Breast epithelium (tissue), 4 donors: ENCODE results near the gene UBA7. TPM values are rescaled to one million over a fixed set of nuclear protein-coding genes. Genes with fewer than 3 reads are reported as not detected.
"Not testable (repeated sequence)": the region's sequence is repeated elsewhere in the genome, so short reads cannot be mapped to it uniquely, and the experiment has no call there.

Source experiments
- DNase-seq, 2 donors: peaks; one replicate each; pipeline ENCODE4 v3.0.0-alpha.2; 2019; ENCODE audit warnings: low spot score in 2 of 2
- H3K27ac ChIP-seq, 2 donors: fragments of 200-600 bp; sonication (generic) in 1 of 2; one replicate each; pipeline ENCODE4 v1.5.1; 2016 to 2019; ENCODE audit warnings: mild to moderate bottlenecking in 1 of 2
- H3K27me3 ChIP-seq, 2 donors: fragments of 200-600 bp; sonication (generic) in 1 of 2; one replicate each; pipeline versions ENCODE4 v1.5.1 to v1.6.0; 2017 to 2019; ENCODE audit warnings: control low read depth in 1 of 2, mild to moderate bottlenecking in 1 of 2
- H3K36me3 ChIP-seq: fragments of 200-600 bp; one replicate; pipeline ENCODE4 v1.5.1; 2019
- H3K4me1 ChIP-seq, 2 donors: fragments of 200-600 bp; sonication (generic); one replicate each; pipeline ENCODE4 v1.5.1; 2016 to 2019; ENCODE audit warnings: control low read depth in 1 of 2
- H3K4me3 ChIP-seq, 3 donors: fragments of 200-600 bp; sonication (generic); 1 replicate in 2 of 3; 2 replicates in 1 of 3; pipeline ENCODE4 v1.5.1; 2016 to 2019; ENCODE audit warnings: mild to moderate bottlenecking in 3 of 3, moderate library complexity in 2 of 3
- H3K9me3 ChIP-seq, 2 donors: fragments of 200-600 bp; sonication (generic) in 1 of 2; one replicate each; pipeline ENCODE4 v1.5.1; 2016 to 2019; ENCODE audit warnings: control low read depth in 1 of 2
- POLR2A ChIP-seq: fragments of 450-650 bp; IDR thresholded peaks from one replicate; pipeline ENCODE4 v1.6.1; 2016; ENCODE audit warnings: antibody characterized with exemption, mild to moderate bottlenecking, moderate library complexity
- POLR2AphosphoS5 ChIP-seq, 3 donors: sonication (generic); formaldehyde crosslinking; IDR thresholded peaks; one replicate each; pipeline ENCODE4 v1.6.1; 2017; ENCODE audit warnings: antibody characterized with exemption in 3 of 3
- intact Hi-C: fragments of 100-400 bp; cut with DNase I; formaldehyde crosslinking; loops from one replicate; pipeline ENCODE4 v1.15.1; 2023; ENCODE audit warnings: low total_unique reads
- total RNA-seq, 3 donors: library from RNA; depleted of rRNA; stranded (reverse); fragments of >200 nt; gene quantifications; one replicate each; pipeline ENCODE4 v1.1.0, GENCODE V29; 2016
- TF ChIP-seq, protein P1 (sequence below), 3 donors: fragments of 450-650 bp; IDR thresholded peaks; one replicate each; pipeline ENCODE4 v1.5.1; 2016 to 2017; ENCODE audit warnings: antibody characterized with exemption in 3 of 3, mild to moderate bottlenecking in 3 of 3, moderate library complexity in 3 of 3

The UBA7 gene
- total RNA-seq, 3 donors from 2014 or later: 26.4 to 77.4 (median 50.5) TPM

GRCh38 chr3:49787182-49787464 lies 26.6 kb downstream of the UBA7 start:
- intact Hi-C loops: no loop called here
- Histone ChIP-seq H3K4me3 (peak overlapping the region in 2 of 3 donors; percentile 89 to 100), H3K27me3 (no peaks in the 10 kb centered on the region), H3K4me1 (peaks cover 0 to 6% of the 10 kb centered on the region in 2 donors), H3K9me3 (no peaks in the 10 kb centered on the region), H3K27ac (peak overlapping the region; percentile 97 to 99), H3K36me3 (no peaks in the 10 kb centered on the region)
- TF ChIP-seq POLR2AphosphoS5 (IDR thresholded peaks at IDR 0.05): no peak
- TF ChIP-seq, protein P1, sequence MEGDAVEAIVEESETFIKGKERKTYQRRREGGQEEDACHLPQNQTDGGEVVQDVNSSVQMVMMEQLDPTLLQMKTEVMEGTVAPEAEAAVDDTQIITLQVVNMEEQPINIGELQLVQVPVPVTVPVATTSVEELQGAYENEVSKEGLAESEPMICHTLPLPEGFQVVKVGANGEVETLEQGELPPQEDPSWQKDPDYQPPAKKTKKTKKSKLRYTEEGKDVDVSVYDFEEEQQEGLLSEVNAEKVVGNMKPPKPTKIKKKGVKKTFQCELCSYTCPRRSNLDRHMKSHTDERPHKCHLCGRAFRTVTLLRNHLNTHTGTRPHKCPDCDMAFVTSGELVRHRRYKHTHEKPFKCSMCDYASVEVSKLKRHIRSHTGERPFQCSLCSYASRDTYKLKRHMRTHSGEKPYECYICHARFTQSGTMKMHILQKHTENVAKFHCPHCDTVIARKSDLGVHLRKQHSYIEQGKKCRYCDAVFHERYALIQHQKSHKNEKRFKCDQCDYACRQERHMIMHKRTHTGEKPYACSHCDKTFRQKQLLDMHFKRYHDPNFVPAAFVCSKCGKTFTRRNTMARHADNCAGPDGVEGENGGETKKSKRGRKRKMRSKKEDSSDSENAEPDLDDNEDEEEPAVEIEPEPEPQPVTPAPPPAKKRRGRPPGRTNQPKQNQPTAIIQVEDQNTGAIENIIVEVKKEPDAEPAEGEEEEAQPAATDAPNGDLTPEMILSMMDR (IDR thresholded peaks at IDR 0.05): no peak
- no peak for TF ChIP-seq POLR2A
- no peak for DNase-seq

GRCh38 chr3:49786357-49787181 lies 27.2 kb downstream of the UBA7 start, which contains the start of gene IP6K1:
TSS of gene IP6K1 (minus strand) at chr3:49786542. CDS start at chr3:49748040, 38,502 bp downstream.
- peak within 1 kb of the TSS; percentile 97 to 99 for H3K27ac ChIP-seq
- peak; percentile 100 for DNase-seq
- intact Hi-C loops: no loop called here
- H3K4me1 ChIP-seq: peaks cover 0 to 6% of the 10 kb centered on the region in 2 donors
- H3K27me3 ChIP-seq: no peaks in the 10 kb centered on the region
- no peaks in the 10 kb centered on the region for H3K9me3 ChIP-seq
- H3K4me3 ChIP-seq: peak within 1 kb of the TSS; percentile 89 to 100 (median 100)
- TF ChIP-seq POLR2AphosphoS5 (IDR thresholded peaks at IDR 0.05): peak; percentile 69 to 98 (median 90)
- TF ChIP-seq POLR2A: peak; percentile 89
- TF ChIP-seq, protein P1 (IDR thresholded peaks at IDR 0.05): peak in 1 of 3 donors; percentile 17
- H3K36me3 ChIP-seq: no peaks in the 10 kb centered on the region

- intact Hi-C loops: no loop called here
- Histone ChIP-seq H3K36me3 (no peaks in the 10 kb centered on the region), H3K27ac (peak overlapping the region; percentile 97 to 99), H3K9me3 (no peaks in the 10 kb centered on the region), H3K4me3 (peak overlapping the region; percentile 89 to 100 (median 100)), H3K27me3 (no peaks in the 10 kb centered on the region), H3K4me1 (peaks cover 0 to 13% of the 10 kb centered on the region in 2 donors)
- DNase-seq: peak in 1 of 2 donors; percentile 35
- TF ChIP-seq POLR2A (no peak), POLR2AphosphoS5 (IDR thresholded peaks at IDR 0.05) (no peak)
- TF ChIP-seq, protein P1 (IDR thresholded peaks at IDR 0.05): no peak
Measured at GRCh38 chr3:49785565-49786356, 28.0 kb downstream of the UBA7 start.

- H3K27me3 ChIP-seq, H3K9me3 ChIP-seq, intact Hi-C loops, DNase-seq, H3K27ac ChIP-seq, H3K36me3 ChIP-seq, H3K4me3 ChIP-seq: not testable (repeated sequence)
- peaks cover 0 to 20% of the 10 kb centered on the region in 2 donors for H3K4me1 ChIP-seq
Measured at GRCh38 chr3:49782277-49782676, 31.5 kb downstream of the UBA7 start.

- no peak for DNase-seq
- H3K36me3 ChIP-seq: no peaks in the 10 kb centered on the region
- TF ChIP-seq POLR2A (no peak), POLR2AphosphoS5 (IDR thresholded peaks at IDR 0.05) (no peak)
- TF ChIP-seq, protein P1 (IDR thresholded peaks at IDR 0.05): no peak
- peaks cover 0 to 20% of the 10 kb centered on the region in 2 donors for H3K4me1 ChIP-seq
- intact Hi-C loops: no loop called here
- no peak overlapping the region for H3K27ac ChIP-seq
- H3K27me3 ChIP-seq: no peaks in the 10 kb centered on the region
- H3K4me3 ChIP-seq: no peak overlapping the region
- no peaks in the 10 kb centered on the region for H3K9me3 ChIP-seq
Measured at GRCh38 chr3:49781415-49782199, 32.1 kb downstream of the UBA7 start.

DNA sequence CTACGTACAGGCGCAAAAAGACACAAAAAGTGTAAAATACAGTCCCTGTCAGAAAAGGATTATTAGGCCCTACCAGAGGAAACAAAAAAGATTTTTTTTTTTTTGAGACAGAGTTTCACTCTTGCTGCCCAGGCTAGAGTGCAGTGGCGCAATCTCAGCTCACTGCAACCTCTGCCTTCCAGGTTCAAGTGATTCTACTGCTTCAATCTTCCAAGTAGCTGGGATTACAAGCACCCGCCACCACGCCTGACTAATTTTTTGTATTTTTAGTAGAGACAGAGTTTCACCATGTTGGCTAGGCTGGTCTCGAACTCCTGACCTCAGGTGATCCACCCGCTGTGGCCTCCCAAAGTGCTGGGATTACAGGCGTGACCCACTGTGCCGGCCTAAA lies 32.8 kb downstream of the UBA7 start:
- intact Hi-C loops: not testable (repeated sequence)

More for the DNA sequence above, 32.8 kb downstream of the UBA7 start:
- not testable (repeated sequence) for H3K9me3 ChIP-seq, H3K27ac ChIP-seq, H3K36me3 ChIP-seq, H3K27me3 ChIP-seq, DNase-seq, H3K4me3 ChIP-seq
- peaks cover 0 to 20% of the 10 kb centered on the region in 2 donors for H3K4me1 ChIP-seq
